Kidney (tissue), 14 donors: ENCODE results near the gene SULT2B1. TPM values are rescaled to one million over a fixed set of nuclear protein-coding genes. Genes with fewer than 3 reads are reported as not detected.

Experiments
- DNase-seq, 5 donors: peaks; one replicate each; pipeline ENCODE4 v3.0.0-alpha.2; 2013 to 2020
- FAIRE-seq: peaks from 2 replicates; lab custom pipeline; 2012; peaks lifted over from hg19 to GRCh38; lab: Jason Lieb, UNC
- H3K27ac ChIP-seq, 2 donors: one replicate each; pipeline ENCODE4 v1.7.0; 2013; ENCODE audit warnings: low read depth in 2 of 2, low read length in 2 of 2, inconsistent platforms in 1 of 2
- H3K27me3 ChIP-seq: one replicate; pipeline ENCODE4 v1.7.1; 2013; ENCODE audit warnings: low read length, inconsistent platforms; ENCODE audit not compliant: control insufficient read depth, insufficient read depth
- H3K36me3 ChIP-seq, 3 donors: one replicate each; pipeline versions ENCODE4 v1.7.0 to v1.7.1; 2013; ENCODE audit warnings: low read length in 3 of 3, control low read depth in 1 of 3, inconsistent platforms in 1 of 3; ENCODE audit not compliant: insufficient read depth in 3 of 3, control insufficient read depth in 2 of 3
- H3K4me1 ChIP-seq, 3 donors: one replicate each; pipeline versions ENCODE4 v1.7.0 to v1.7.1; 2013; ENCODE audit warnings: low read length in 3 of 3, inconsistent platforms in 1 of 3, low read depth in 1 of 3; ENCODE audit not compliant: control insufficient read depth in 2 of 3, insufficient read depth in 2 of 3
- H3K4me3 ChIP-seq, 3 donors: one replicate each; pipeline versions ENCODE4 v1.7.0 to v1.8.1; 2013; ENCODE audit warnings: low read length in 3 of 3, control low read depth in 1 of 3, inconsistent platforms in 1 of 3
- H3K9ac ChIP-seq, 3 donors: one replicate each; pipeline versions ENCODE4 v1.7.0 to v1.7.1; 2013; ENCODE audit warnings: low read length in 3 of 3, control low read depth in 1 of 3, inconsistent platforms in 1 of 3
- H3K9me3 ChIP-seq, 3 donors: one replicate each; pipeline versions ENCODE4 v1.7.0 to v1.7.1; 2013; ENCODE audit warnings: low read length in 3 of 3, control low read depth in 1 of 3, inconsistent platforms in 1 of 3; ENCODE audit not compliant: control insufficient read depth in 2 of 3, insufficient read depth in 1 of 3
- intact Hi-C: fragments of 100-400 bp; cut with DNase I; formaldehyde crosslinking; loops from one replicate; pipeline ENCODE4 v1.11.1; 2022
- polyA plus RNA-seq: library from polyadenylated mRNA; stranded (reverse); fragments of 350-450 nt; fragmentation: Illumina TruSeq; extraction: RNeasy Lipid Tissue Mini Kit (QIAGEN cat#74804); gene quantifications from one replicate; pipeline ENCODE4 v1.2.3, GENCODE V29; 2014; ENCODE audit warnings: low read depth, low replicate concordance; ENCODE audit not compliant: insufficient read depth
- total RNA-seq: library from RNA; stranded (reverse); fragmentation: NEBNext Ultra II Directional; extraction: Animal tissue kit (Norgen Biotek cat#: 25700); gene quantifications from one replicate; pipeline ENCODE4 v1.2.1, GENCODE V29; 2021
- TF ChIP-seq, protein P1 (sequence below): IDR thresholded peaks from 3 replicates; pipeline ENCODE4 v1.5.1; 2012; ENCODE audit warnings: mild to moderate bottlenecking, moderate library complexity, borderline replicate concordance; ENCODE audit not compliant: insufficient read depth; ENCODE audit errors: extremely low read depth
- donor health status: control.
- donor health status: control.
- donor health status: control.
- donor health status: control.
- donor health status: control.
- donor health status: DM: yes; HTN: yes; CAD: no.
- donor health status: Normal renal cell carcinoma (clear cell type).

Gene SULT2B1
- total and polyA plus RNA-seq, 2 donors from 2014 or later, result 2.3 TPM

- peak overlapping the region in 1 of 3 donors; percentile 58 for H3K9ac ChIP-seq
- H3K36me3 ChIP-seq, result no peaks in the 10 kb centered on the region
- DNase-seq (peak; percentile 90 to 96 (median 92)), FAIRE-seq (no peak)
- no peaks in the 10 kb centered on the region for H3K27me3 ChIP-seq
- intact Hi-C loops, result loop anchor here (10.0 kb wide), 2 partner anchors 104 to 324 kb away; no protein-coding TSS in a partner anchor
- peak overlapping the region; percentile 36 to 54 (median 45) for H3K4me3 ChIP-seq
- peaks cover 0 to 5% (median 0%) of the 10 kb centered on the region in 3 donors for H3K4me1 ChIP-seq
- no peaks in the 10 kb centered on the region for H3K9me3 ChIP-seq
- TF ChIP-seq, protein P1, sequence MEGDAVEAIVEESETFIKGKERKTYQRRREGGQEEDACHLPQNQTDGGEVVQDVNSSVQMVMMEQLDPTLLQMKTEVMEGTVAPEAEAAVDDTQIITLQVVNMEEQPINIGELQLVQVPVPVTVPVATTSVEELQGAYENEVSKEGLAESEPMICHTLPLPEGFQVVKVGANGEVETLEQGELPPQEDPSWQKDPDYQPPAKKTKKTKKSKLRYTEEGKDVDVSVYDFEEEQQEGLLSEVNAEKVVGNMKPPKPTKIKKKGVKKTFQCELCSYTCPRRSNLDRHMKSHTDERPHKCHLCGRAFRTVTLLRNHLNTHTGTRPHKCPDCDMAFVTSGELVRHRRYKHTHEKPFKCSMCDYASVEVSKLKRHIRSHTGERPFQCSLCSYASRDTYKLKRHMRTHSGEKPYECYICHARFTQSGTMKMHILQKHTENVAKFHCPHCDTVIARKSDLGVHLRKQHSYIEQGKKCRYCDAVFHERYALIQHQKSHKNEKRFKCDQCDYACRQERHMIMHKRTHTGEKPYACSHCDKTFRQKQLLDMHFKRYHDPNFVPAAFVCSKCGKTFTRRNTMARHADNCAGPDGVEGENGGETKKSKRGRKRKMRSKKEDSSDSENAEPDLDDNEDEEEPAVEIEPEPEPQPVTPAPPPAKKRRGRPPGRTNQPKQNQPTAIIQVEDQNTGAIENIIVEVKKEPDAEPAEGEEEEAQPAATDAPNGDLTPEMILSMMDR, result peak; percentile 78
- no peak overlapping the region for H3K27ac ChIP-seq
These were observed 36.9 kb downstream of the SULT2B1 start for GRCh38 chr19:48588670-48589401.

DNA sequence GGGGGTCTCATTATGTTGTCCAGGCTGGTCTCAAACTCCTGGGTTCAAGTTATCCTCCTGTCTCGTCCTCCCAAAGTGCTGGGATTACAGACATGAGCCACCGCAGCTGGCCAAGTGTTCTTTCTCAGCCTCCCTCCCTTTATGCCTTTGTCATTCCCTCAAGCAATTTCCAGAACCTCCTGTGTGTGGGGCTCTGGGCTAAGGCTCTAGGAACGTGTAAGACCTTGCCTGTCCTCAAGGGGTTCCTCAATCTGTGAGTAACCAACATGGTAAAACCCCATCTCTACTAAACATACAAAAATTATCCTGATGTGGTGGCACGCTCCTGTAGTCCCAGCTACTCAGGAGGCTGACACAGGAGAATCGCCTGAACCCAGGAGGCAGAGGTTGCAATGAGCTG lies 39.0 kb downstream of the SULT2B1 start:
- Histone ChIP-seq H3K9me3 (no peaks in the 10 kb centered on the region), H3K27ac (no peak overlapping the region), H3K4me1 (peaks cover 0 to 2% (median 0%) of the 10 kb centered on the region in 3 donors), H3K4me3 (no peak overlapping the region), H3K9ac (no peak overlapping the region), H3K27me3 (no peaks in the 10 kb centered on the region), H3K36me3 (no peaks in the 10 kb centered on the region)
- FAIRE-seq, result no peak
- no peak for DNase-seq
- intact Hi-C loops, result no loop called here
- TF ChIP-seq, protein P1, result no peak

DNA sequence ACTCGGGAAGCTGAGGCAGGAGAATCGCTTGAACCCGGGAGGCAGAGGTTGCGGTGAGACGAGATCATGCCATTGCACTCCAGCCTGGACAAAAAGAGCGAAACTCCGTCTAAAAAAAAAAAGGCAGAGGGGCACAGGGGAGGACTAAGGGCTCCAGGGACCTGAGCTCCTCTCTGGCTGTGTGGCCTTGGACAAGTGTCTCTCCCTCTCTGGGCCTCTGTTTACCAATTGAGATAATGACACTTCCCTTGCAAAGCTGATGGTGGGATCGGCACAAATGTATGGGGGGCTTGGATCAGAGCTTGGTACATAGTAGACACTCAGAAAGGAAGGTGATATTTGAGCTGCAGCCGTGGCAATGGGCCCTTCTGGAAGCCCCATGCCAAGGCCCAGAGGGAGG lies 43.2 kb downstream of the SULT2B1 start:
- no peak for DNase-seq
- no peaks in the 10 kb centered on the region for H3K4me1 ChIP-seq
- intact Hi-C loops, result no loop called here
- H3K36me3 ChIP-seq, result no peaks in the 10 kb centered on the region
- no peak overlapping the region for H3K27ac ChIP-seq
- no peaks in the 10 kb centered on the region for H3K9me3 ChIP-seq
- no peak overlapping the region for H3K9ac ChIP-seq
- no peaks in the 10 kb centered on the region for H3K27me3 ChIP-seq
- no peak for FAIRE-seq
- TF ChIP-seq, protein P1, result no peak
- H3K4me3 ChIP-seq, result no peak overlapping the region
